HT1080 (cell line): ENCODE data around the gene NFIC. TPM values are rescaled to one million over a fixed set of nuclear protein-coding genes. Genes with fewer than 3 reads are reported as not detected.
A peak's percentile ranks its signal among the peaks of the same experiment; 100 is the strongest.

Source experiments
- DNase-seq: peaks from one replicate; pipeline ENCODE4 v3.0.0-alpha.2; 2015; ENCODE audit warnings: low read depth
- total RNA-seq: library from RNA; depleted of rRNA; stranded (reverse); fragments of >200 nt; shearing (Covaris generic); gene quantifications from 2 replicates; pipeline ENCODE4 v1.2.3, GENCODE V29; 2014

The NFIC gene
- total RNA-seq, 1 experiment from 2014 or later: 33.2 TPM

- DNase-seq: no peak
Measured at GRCh38 chr19:3481241-3482090, 115.1 kb downstream of the NFIC start.

GRCh38 chr19:3482507-3483225 lies 116.3 kb downstream of the NFIC start:
- DNase-seq: no peak

DNA sequence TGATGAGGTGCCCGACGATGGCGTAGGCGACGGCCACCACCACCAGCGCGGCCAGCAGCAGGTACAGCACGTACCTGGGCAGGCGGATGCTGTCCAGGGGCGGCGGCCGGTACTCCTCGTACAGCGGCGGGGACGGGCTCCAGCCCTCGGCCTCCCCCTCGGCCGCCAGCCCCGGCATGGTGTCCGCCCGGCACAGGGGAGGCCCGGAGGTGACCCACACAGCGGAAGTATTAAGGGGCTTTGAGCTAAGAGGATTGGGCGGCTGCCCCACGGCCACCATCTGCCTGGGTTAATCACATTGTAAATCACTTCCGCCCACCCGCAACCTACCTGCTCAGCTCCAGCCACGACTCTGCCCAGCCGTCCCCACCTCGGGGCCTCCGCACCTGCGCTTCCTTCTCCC lies 116.8 kb downstream of the NFIC start, which contains the start of gene SMIM44:
Gene SMIM44 (minus strand): TSS at position 216 of the 403 bp plus-strand sequence. CDS start 38 bp downstream, at position 178.
- DNase-seq: no peak

DNA sequence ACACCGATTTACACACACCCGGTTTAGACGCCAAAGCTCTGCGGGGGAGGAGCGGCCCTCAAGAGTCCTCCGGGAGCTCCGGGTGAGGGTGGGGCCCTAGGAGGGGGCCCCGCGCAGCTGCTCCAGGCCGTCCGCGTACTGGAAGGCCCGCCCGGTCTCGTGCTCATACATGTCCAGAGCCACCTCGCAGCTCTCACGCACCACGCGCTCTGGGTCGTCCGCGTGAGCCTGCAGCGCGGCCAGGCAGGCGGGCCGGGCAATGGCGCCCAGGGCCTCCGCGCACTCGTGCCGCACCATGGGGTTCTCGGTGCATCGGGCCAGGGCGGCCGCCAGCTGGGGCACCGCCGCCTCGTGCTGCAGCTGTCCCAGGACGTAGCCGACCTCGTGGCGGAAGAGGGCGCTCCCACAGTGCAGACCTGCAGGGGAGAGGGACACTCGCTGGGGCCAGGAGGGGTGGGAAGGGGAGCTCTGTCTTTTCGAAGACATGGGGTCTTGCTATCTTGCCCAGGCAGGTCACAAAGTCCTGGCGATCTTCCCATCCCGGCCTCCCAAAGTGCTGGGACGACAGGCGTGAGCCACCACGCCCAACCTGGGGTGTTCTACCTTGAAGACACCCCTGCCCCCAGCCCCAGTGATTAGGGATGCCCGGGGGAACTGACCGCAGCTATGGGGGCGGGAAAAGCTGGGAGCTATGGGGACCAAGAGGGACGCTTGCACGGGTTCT lies 125.2 kb downstream of the NFIC start:
- DNase-seq: no peak

- no peak for DNase-seq
Measured at GRCh38 chr19:3492131-3492839, 125.9 kb downstream of the NFIC start.

DNA sequence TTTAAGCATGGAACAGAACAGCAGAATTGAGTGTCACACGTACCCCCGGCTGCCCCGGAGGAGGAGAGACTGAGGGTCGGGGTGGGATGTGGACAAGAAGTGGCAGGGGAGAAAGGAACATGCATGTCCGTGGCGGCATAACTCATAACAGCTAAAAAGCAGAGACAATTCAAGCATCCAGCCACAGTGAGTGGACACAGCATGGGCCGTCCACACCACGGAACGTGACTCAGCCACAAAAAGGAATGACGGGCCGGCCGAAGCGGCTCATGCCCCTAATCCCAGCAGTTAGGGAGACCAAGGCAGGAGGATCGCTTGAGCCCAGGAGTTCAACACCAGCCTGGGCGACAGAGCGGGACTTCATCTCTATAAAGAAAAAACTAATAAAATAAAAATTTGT lies 126.5 kb downstream of the NFIC start:
- no peak for DNase-seq

DNA sequence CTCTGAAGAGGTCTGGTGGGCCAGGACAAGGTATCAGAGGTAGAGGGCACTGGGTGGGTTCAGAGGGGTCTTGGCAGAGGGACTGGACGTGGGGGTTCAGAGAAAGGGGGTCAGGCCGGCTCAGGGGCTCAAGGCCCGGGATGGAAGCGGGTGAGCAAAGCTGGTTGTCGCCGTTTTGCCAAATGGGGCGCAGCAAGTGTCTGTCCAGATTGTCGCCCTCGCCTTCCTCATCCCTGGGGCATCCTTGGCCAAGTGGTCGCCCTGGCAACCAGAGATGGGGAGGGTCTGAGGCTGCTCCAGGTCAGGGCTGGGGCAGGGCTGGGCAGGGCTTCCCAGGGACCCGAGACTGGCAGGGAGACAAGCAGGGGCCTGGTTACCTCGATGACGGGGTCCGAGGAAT lies 127.3 kb downstream of the NFIC start:
- DNase-seq: no peak

- no peak for DNase-seq
Measured at GRCh38 chr19:3494051-3494450, 127.7 kb downstream of the NFIC start.

DNA sequence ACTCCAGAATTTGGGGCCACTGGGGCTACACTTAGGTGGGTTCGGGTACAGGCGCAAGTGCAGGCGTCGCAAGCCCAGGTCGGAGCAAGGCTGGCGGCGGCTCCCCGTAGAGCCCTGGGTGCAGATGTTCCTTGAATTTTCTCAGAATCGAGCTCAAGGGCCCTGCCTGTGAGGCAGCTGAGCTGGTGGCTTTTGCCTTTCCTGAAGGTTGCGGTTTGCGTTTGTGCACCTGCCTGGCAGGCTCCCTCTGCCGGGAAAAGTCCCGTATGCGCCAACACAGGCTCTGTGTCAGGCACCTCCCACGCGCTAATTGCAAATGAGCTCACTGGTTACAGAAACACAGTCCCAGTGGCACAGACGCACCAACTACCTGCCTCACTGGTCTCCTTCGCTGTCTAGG lies 128.2 kb downstream of the NFIC start:
- no peak for DNase-seq

DNA sequence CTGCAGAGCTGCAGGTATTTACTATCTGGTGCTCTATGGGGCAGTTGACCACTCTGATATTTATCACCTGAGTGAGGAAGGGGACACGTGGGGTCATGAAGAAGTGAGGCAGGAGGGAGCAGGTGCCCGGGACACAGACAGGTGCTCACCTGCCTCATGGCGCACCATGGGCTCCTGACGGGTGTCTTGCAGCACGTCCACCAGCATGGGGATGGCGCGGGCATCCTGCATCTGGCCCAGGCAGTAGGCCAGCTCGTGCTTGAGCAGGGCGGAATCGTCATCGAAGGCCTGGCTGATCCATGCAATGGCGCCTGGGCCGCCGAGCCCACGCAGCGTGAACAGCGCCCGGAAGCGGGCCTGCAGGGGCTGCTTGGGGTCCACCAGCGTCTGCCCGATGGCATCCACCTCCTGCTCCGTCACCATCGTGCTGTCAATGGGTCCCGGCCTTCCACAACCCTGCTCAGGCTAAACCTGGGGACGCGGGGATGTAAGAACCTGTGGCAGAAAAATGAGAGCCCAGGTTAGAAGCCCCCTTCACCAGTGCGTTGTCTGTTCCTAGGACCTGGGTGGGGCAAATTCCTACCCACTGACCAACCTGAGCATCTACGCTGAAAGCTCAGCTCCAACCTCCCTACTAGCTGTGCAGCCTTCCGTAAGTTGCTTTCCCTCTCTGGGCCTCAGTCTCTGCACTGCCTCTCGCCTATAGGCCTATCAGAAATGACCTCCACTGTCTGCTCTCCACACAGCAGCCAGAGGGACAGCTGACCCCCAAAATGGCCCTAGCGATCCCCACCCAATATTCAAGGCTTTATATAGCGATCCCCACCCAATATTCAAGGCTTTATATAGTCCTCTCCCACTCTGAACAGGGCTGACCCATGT lies 130.2 kb downstream of the NFIC start:
- DNase-seq: no peak

DNA sequence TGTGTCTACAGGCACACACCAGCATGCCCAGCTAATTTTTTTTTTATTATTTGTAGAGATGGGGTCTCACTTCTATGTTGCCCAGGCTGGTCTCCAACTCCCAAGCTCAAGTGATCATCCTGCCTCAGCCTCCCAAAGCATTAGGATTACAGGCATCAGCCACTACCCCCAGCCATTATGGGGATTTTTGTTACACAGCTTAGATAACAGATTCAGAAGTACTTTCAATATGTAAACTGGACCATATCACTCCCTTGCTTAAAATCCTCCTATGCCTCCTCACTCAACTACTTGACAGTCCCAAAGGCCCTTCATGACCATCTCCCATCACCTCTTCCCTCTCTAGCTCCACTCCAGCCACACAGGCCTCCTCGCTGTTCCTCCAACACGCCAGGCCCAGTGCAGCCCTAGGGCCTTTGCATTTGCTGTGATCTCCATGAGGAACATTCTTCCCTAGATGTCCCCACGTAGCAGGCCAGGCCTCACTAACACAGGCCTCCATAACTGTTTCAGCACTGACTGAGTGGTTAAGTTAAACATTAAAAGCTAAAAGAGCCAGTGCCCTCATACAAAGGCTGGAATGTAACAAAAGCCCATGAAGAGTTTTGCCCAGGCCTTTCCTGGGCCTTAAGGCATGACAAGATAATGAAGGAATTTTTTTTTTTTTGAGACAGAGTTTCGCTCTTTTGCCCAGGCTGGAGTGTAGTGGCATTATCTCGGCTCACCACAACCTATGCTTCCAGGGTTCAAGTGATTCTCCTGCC lies 131.6 kb downstream of the NFIC start:
- DNase-seq: no peak

DNA sequence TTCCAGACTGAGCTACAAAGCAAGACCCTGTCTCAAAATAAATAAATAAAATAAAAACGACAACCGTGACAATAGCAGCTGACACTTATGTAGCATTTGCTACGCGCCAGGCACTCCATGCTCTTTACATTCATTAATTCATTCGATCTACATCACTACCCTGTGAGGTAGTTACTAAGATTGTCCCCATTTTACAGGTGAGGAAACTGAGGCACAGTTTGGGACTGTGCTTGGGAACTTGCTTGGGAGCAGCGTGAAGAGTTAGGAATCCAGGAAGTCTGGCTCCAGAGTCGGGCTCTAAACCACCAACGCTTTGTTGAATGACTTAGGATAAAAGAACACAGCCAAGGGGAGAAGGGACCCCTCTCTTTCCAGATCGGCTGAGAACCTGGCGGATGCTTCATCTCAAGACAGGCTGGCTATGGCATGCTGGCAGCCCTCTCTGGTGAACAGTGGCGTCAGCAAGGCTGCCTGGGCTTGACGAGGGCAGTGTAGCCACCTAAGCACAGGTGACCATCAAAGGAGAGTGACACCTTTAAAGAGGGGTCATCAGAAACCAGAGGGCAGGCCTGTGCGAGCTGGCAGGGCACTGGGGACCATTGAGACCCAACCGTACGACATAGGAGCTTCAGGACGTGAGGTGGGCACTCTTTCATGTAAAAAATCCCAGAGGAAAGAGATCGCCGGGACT lies 133.5 kb downstream of the NFIC start:
- no peak for DNase-seq

DNA sequence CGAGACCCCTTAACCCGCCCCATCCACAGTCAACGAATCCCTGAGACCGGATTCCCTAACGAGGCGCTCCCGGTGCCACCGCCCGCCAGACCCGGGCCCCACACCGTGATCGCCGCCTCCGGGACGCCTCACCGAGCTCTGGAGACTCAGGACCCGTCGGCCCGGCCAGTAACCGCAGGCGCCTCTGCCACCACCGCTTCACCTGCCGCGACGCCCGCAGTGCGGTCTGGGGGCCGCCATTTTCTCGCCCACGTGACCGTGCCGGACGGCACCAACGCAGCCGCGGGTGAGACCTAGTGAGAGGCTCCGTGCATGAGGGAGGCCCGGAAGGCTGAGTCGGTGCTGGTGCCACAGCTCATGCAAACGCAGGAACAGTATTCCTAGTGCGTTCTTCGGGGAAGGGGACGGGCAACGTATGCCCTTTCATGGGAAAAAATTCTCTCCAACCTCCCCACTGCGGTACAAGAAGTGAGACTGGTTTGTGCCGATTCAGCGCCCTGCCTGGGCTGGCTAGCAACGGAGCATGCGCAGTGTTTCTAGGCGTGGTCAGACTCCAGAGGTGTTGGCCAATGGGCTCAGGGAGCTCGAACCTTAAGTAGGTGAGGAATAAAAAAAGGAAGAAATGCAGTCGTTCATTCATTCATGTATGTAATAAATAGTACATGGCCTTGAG lies 134.2 kb downstream of the NFIC start, which contains the start of gene DOHH:
Gene DOHH (minus strand): TSS at position 246 of the 673 bp plus-strand sequence. CDS start 3,860 bp downstream, outside the sequence.
- peak; percentile 90 for DNase-seq

DNA sequence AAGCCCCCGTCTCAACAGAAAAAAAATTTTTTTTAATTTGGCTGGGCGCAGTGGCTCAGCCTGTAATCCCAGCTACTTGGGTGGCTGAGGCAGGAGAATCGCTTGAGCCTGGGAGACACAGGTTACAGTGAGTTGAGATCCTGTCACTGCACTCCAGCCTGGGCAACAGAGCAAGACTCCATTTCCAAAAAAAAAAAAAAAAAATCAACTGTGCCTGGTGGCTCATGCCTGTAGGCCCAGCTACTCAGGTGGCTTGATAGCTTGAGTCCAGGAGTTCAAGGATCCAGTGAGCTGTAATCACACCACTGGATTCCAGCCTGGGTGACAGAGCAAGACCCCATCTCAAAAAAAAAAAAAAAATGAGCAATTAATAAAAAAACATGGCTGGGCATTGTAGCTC lies 135.4 kb downstream of the NFIC start:
- DNase-seq: no peak

DNA sequence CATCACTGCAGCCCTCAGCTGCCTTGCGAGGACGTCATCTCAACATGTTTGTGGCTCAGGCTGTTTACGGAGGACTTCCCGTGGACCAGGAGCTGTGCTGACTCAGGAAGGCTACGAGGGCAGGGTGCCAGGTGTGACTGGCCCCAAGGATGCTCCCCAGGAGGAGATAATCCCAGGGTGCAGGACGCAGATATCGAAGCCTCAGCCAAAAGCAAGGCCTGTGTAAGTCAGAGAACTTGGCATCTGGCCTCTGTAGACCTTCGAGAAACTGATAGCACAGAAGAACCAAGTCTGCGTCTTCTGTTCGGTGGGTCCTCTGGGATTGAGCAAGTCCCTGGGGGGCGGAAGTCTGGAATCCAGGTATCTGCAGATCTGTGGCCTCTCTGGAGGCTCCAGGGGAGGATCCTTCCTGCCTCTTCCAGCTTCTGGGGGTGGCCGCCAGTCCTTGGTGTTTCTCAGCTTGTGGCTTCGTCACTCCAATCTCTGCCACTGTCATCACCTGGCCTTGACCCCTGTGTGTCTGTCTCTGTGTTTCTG lies 136.7 kb downstream of the NFIC start:
- DNase-seq: no peak

DNA sequence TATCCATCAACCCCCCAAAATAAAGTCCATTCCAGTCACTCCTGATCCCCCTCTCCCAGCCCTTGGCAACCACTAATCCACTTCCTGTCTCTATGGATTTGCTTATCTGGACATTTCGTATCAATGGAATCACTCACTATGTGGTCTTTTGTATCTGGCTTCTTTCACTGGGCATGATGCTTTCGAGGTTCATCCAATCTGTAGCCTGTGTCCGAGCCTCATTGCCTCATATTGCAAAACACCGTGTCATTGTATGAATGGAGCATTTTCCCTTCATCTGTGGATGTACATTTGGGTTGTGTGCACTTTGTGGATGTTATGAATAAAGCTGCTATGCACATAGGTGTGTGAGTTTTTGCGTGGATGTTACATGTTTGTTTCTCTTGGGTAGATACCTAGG lies 138.4 kb downstream of the NFIC start:
- no peak for DNase-seq

DNA sequence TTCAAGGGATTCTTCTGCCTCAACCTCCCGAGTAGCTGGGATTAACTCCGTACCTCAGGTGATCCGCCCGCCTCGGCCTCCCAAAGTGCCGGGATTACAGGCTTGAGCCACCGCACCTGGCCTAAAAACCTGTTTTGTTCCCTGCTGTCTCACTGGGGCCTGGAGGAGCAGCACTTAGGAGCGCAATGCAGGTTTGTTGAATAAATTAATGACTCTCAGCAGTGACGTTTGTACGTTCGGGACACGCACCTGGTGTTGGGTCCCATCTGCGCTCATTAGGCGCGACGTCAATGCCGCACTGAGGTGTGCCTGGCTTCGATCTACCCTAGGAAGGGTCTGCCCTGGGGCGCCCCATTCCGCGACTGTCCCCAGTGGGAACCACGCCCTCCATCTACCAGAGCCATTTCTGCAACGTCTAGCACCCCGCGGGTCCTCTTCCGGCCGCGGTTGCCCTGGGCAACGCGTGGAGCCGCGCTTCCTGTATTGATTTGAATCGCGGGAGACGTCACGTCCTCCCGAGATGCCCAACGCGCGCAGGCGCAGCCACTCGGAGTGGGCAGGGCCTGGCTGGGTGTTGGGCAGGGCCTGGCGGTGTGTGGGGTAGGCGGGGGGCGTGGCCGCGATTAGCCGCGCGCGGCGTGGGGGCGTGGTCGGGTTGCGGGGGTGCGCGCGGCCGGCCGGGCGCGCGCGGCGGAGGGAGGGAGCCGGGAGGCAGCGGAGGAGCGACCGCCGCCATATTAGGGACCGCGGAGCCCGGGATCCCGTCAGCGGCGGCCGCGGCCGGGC lies 139.4 kb downstream of the NFIC start, which contains the start of gene FZR1:
Gene FZR1 (plus strand): TSS at position 714 of the 786 bp plus-strand sequence. CDS start 16,679 bp downstream, outside the sequence.
- peak; percentile 97 for DNase-seq
